ENCODE results near the gene ID2.

Gene ID2

GRCh38 chr2:8681786-8682692 lies at the start of gene ID2:
Gene ID2 (plus strand): TSS chr2:8682056. CDS start chr2:8682166, 110 bp downstream.
- peak; percentile 97 for DNase-seq

- no peak for DNase-seq
Measured at GRCh38 chr2:8632755-8633154, 49.1 kb upstream of the ID2 start.

- no peak for DNase-seq
Measured at GRCh38 chr2:8633186-8633734, 48.6 kb upstream of the ID2 start.

- DNase-seq = no peak
Measured at GRCh38 chr2:8633735-8634313, 48.0 kb upstream of the ID2 start.

- no peak for DNase-seq
Measured at GRCh38 chr2:8634466-8635172, 47.2 kb upstream of the ID2 start.

GRCh38 chr2:8636041-8636491 lies 45.8 kb upstream of the ID2 start:
- no peak for DNase-seq

GRCh38 chr2:8636721-8637636 lies 44.9 kb upstream of the ID2 start:
- no peak for DNase-seq

- DNase-seq = no peak
Measured at GRCh38 chr2:8638327-8638726, 43.5 kb upstream of the ID2 start.

- DNase-seq = no peak
Measured at GRCh38 chr2:8639122-8639635, 42.7 kb upstream of the ID2 start.

- DNase-seq = no peak
Measured at GRCh38 chr2:8640498-8640897, 41.4 kb upstream of the ID2 start.

- no peak for DNase-seq
Measured at GRCh38 chr2:8641301-8641965, 40.4 kb upstream of the ID2 start.

- no peak for DNase-seq
Measured at GRCh38 chr2:8642366-8643068, 39.3 kb upstream of the ID2 start.

GRCh38 chr2:8643250-8643995 lies 38.4 kb upstream of the ID2 start:
- no peak for DNase-seq

GRCh38 chr2:8643996-8644356 lies 37.9 kb upstream of the ID2 start:
- DNase-seq = no peak

GRCh38 chr2:8644605-8645175 lies 37.2 kb upstream of the ID2 start:
- no peak for DNase-seq

GRCh38 chr2:8645176-8645831 lies 36.6 kb upstream of the ID2 start:
- no peak for DNase-seq

- no peak for DNase-seq
Measured at GRCh38 chr2:8646731-8647461, 35.0 kb upstream of the ID2 start.

- DNase-seq = no peak
Measured at GRCh38 chr2:8647462-8647857, 34.4 kb upstream of the ID2 start.
